Natural killer cell (primary cell): Measurements from ENCODE around the gene MGAT5B. TPM values are rescaled to one million over a fixed set of nuclear protein-coding genes. Genes with fewer than 3 reads are reported as not detected.

Experiments used
- ATAC-seq, 3 donors: fragments of 150-1000 bp in 2 of 3; fragments of 200-7000 bp in 1 of 3; cut with Tn5 transposase; 1 replicate in 1 of 3; 2 replicates in 2 of 3; pipeline ENCODE4 v1.10.0; 2021; ENCODE audit warnings: mild to moderate bottlenecking in 2 of 3, moderate library complexity in 2 of 3
- DNase-seq, 2 donors: peaks; one replicate each; pipeline versions ENCODE4 v3.0.0 to v3.0.0-alpha.2; 2013 to 2021; ENCODE audit warnings: mixed read lengths in 1 of 2
- H3K27ac ChIP-seq: one replicate; pipeline ENCODE4 v1.5.1; 2013; ENCODE audit warnings: mild to moderate bottlenecking, low read length
- H3K27me3 ChIP-seq: one replicate; pipeline ENCODE4 v1.6.1; 2013; ENCODE audit warnings: low read length; ENCODE audit not compliant: control insufficient read depth, insufficient read depth
- H3K36me3 ChIP-seq: one replicate; pipeline ENCODE4 v1.6.1; 2013; ENCODE audit warnings: low read length; ENCODE audit not compliant: control insufficient read depth, insufficient read depth
- H3K4me1 ChIP-seq: one replicate; pipeline ENCODE4 v1.6.1; 2013; ENCODE audit warnings: low read length; ENCODE audit not compliant: control insufficient read depth, insufficient read depth
- H3K4me3 ChIP-seq: one replicate; pipeline ENCODE4 v1.5.1; 2013; ENCODE audit warnings: low read length
- H3K9me3 ChIP-seq: one replicate; pipeline ENCODE4 v1.6.1; 2013; ENCODE audit warnings: low read length; ENCODE audit not compliant: control insufficient read depth, insufficient read depth
- H3K27ac Mint-ChIP-seq, 2 donors: one replicate each; pipeline ENCODE4 v1.8.0; 2022; ENCODE audit warnings: mild to moderate bottlenecking in 2 of 2, mixed read lengths in 2 of 2, moderate library complexity in 1 of 2
- H3K27me3 Mint-ChIP-seq, 2 donors: one replicate each; pipeline ENCODE4 v1.8.0; 2022; ENCODE audit warnings: low read depth in 2 of 2, mixed read lengths in 2 of 2
- H3K36me3 Mint-ChIP-seq: one replicate; pipeline ENCODE4 v1.8.0; 2022; ENCODE audit warnings: mixed read lengths
- H3K4me1 Mint-ChIP-seq, 2 donors: one replicate each; pipeline ENCODE4 v1.8.0; 2022; ENCODE audit warnings: mixed read lengths in 2 of 2
- H3K4me3 Mint-ChIP-seq: one replicate; pipeline ENCODE4 v1.8.0; 2022; ENCODE audit warnings: mild to moderate bottlenecking, moderate library complexity, mixed read lengths
- H3K9me3 Mint-ChIP-seq, 2 donors: one replicate each; pipeline ENCODE4 v1.8.0; 2022; ENCODE audit warnings: mixed read lengths in 2 of 2
- WGBS: methylation state at CpG from one replicate; pipeline ENCODE4 v1.1.7; 2013; ENCODE audit warnings: missing lambda C conversion rate; ENCODE audit not compliant: insufficient coverage; 5-methylcytosine and 5-hydroxymethylcytosine counted together
- intact Hi-C: fragments of 100-400 bp; cut with micrococcal nuclease; formaldehyde crosslinking; loops from one replicate; pipeline ENCODE4 v1.14.2; 2022
- total RNA-seq, 4 donors: library from RNA; stranded (reverse); fragments of 120-200 nt in 1 of 4; gene quantifications; one replicate each; pipeline versions ENCODE4 v1.2.3 to v1.2.4, GENCODE V29; 2013 to 2022
- TF ChIP-seq, protein P1 (sequence below): fragments of 200-600 bp; IDR thresholded peaks from one replicate; pipeline ENCODE4 v1.8.0; 2022; ENCODE audit warnings: antibody characterized with exemption

The MGAT5B gene
- total RNA-seq, 3 donors from 2014 or later (not counting 1 experiment from before 2014, with no cell fraction given): not detected

GRCh38 chr17:76917829-76918228 is 49.6 kb downstream of the MGAT5B start:
- TF ChIP-seq, protein P1, sequence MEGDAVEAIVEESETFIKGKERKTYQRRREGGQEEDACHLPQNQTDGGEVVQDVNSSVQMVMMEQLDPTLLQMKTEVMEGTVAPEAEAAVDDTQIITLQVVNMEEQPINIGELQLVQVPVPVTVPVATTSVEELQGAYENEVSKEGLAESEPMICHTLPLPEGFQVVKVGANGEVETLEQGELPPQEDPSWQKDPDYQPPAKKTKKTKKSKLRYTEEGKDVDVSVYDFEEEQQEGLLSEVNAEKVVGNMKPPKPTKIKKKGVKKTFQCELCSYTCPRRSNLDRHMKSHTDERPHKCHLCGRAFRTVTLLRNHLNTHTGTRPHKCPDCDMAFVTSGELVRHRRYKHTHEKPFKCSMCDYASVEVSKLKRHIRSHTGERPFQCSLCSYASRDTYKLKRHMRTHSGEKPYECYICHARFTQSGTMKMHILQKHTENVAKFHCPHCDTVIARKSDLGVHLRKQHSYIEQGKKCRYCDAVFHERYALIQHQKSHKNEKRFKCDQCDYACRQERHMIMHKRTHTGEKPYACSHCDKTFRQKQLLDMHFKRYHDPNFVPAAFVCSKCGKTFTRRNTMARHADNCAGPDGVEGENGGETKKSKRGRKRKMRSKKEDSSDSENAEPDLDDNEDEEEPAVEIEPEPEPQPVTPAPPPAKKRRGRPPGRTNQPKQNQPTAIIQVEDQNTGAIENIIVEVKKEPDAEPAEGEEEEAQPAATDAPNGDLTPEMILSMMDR: no peak
- 50% methylated on average over 15 of the region's 15 CpGs for WGBS

GRCh38 chr17:76918811-76919210 is 50.6 kb downstream of the MGAT5B start:
- no peak for ATAC-seq
- no peaks in the 10 kb centered on the region for H3K9me3 Mint-ChIP-seq
- H3K27me3 Mint-ChIP-seq: peaks cover 0 to 3% of the 10 kb centered on the region in 2 donors

More at GRCh38 chr17:76917829-76918228, 49.6 kb downstream of the MGAT5B start:
- Mint-ChIP-seq H3K4me3 (no peak overlapping the region), H3K36me3 (no peaks in the 10 kb centered on the region), H3K27me3 (peaks cover 0 to 4% of the 10 kb centered on the region in 2 donors), H3K4me1 (no peaks in the 10 kb centered on the region), H3K9me3 (no peaks in the 10 kb centered on the region), H3K27ac (no peak overlapping the region)
- Histone ChIP-seq H3K36me3 (no peaks in the 10 kb centered on the region), H3K9me3 (no peaks in the 10 kb centered on the region), H3K4me3 (no peak overlapping the region), H3K27me3 (no peaks in the 10 kb centered on the region), H3K27ac (no peak overlapping the region), H3K4me1 (no peaks in the 10 kb centered on the region)
- intact Hi-C loops: no loop called here
- no peak for ATAC-seq
- DNase-seq: no peak

GRCh38 chr17:76920364-76921139 is 52.3 kb downstream of the MGAT5B start:
- 82% methylated on average over 13 of the region's 13 CpGs for WGBS
- no peaks in the 10 kb centered on the region for H3K36me3 Mint-ChIP-seq
- H3K4me1 Mint-ChIP-seq: no peaks in the 10 kb centered on the region

More at GRCh38 chr17:76918811-76919210, 50.6 kb downstream of the MGAT5B start:
- no peak for DNase-seq
- no peaks in the 10 kb centered on the region for H3K27me3 ChIP-seq
- no peak overlapping the region for H3K27ac Mint-ChIP-seq
- no peaks in the 10 kb centered on the region for H3K9me3 ChIP-seq
- TF ChIP-seq, protein P1: no peak
- no peaks in the 10 kb centered on the region for H3K4me1 ChIP-seq
- H3K36me3 Mint-ChIP-seq: no peaks in the 10 kb centered on the region
- no peaks in the 10 kb centered on the region for H3K4me1 Mint-ChIP-seq
- intact Hi-C loops: no loop called here
- H3K4me3 ChIP-seq: no peak overlapping the region
- no peak overlapping the region for H3K4me3 Mint-ChIP-seq
- WGBS: 90% methylated on average over 5 of the region's 6 CpGs
- no peaks in the 10 kb centered on the region for H3K36me3 ChIP-seq
- no peak overlapping the region for H3K27ac ChIP-seq

More at GRCh38 chr17:76920364-76921139, 52.3 kb downstream of the MGAT5B start:
- DNase-seq (no peak), ATAC-seq (no peak)
- TF ChIP-seq, protein P1: no peak
- Mint-ChIP-seq H3K4me3 (no peak overlapping the region), H3K27ac (no peak overlapping the region), H3K9me3 (no peaks in the 10 kb centered on the region), H3K27me3 (no peaks in the 10 kb centered on the region)
- Histone ChIP-seq H3K27ac (no peak overlapping the region), H3K36me3 (no peaks in the 10 kb centered on the region), H3K27me3 (no peaks in the 10 kb centered on the region), H3K4me3 (no peak overlapping the region), H3K4me1 (no peaks in the 10 kb centered on the region), H3K9me3 (no peaks in the 10 kb centered on the region)
- intact Hi-C loops: no loop called here
